Gastroesophageal sphincter (tissue), 4 donors: ENCODE data around the gene PBX1. TPM values are rescaled to one million over a fixed set of nuclear protein-coding genes. Genes with fewer than 3 reads are reported as not detected.

Experiments
- ATAC-seq: fragments of 150-250 bp; one replicate; pipeline ENCODE4 v1.9.1; 2016; ENCODE audit warnings: mild to moderate bottlenecking, moderate library complexity
- H3K27ac ChIP-seq, 4 donors: fragments of 200-600 bp; sonication (generic) in 3 of 4; 1 replicate in 3 of 4; 2 replicates in 1 of 4; pipeline ENCODE4 v1.5.1; 2016 to 2019
- H3K27me3 ChIP-seq: fragments of 200-600 bp; sonication (generic); one replicate; pipeline ENCODE4 v1.5.1; 2019
- H3K36me3 ChIP-seq, 2 donors: fragments of 200-600 bp; sonication (generic); one replicate each; pipeline ENCODE4 v1.5.1; 2019; ENCODE audit warnings: control low read depth in 1 of 2
- H3K4me1 ChIP-seq, 3 donors: fragments of 200-600 bp; sonication (generic); 1 replicate in 2 of 3; 2 replicates in 1 of 3; pipeline ENCODE4 v1.5.1; 2016 to 2019; ENCODE audit warnings: control low read depth in 2 of 3
- H3K4me3 ChIP-seq, 2 donors: fragments of 200-600 bp; sonication (generic); one replicate each; pipeline ENCODE4 v1.5.1; 2019; ENCODE audit warnings: mild to moderate bottlenecking in 1 of 2, moderate library complexity in 1 of 2
- H3K9me3 ChIP-seq, 3 donors: fragments of 200-600 bp; sonication (generic); one replicate each; pipeline ENCODE4 v1.5.1; 2017 to 2019; ENCODE audit warnings: control low read depth in 2 of 3
- EP300 ChIP-seq: sonication (generic); formaldehyde crosslinking; IDR thresholded peaks from one replicate; pipeline ENCODE4 v1.6.1; 2017; ENCODE audit warnings: antibody characterized with exemption, mild to moderate bottlenecking
- POLR2A ChIP-seq, 2 donors: fragments of 450-650 bp; IDR thresholded peaks; one replicate each; pipeline ENCODE4 v1.6.1; 2017; ENCODE audit warnings: antibody characterized with exemption in 2 of 2, mild to moderate bottlenecking in 2 of 2, moderate library complexity in 1 of 2
- POLR2AphosphoS5 ChIP-seq: sonication (generic); formaldehyde crosslinking; IDR thresholded peaks from one replicate; pipeline ENCODE4 v1.6.1; 2017; ENCODE audit warnings: antibody characterized with exemption
- WGBS, 2 donors: methylation state at CpG; one replicate each; pipeline ENCODE4 v1.1.5; 2018; ENCODE audit warnings: low coverage in 1 of 2; 5-methylcytosine and 5-hydroxymethylcytosine counted together
- total RNA-seq, 4 donors: library from RNA; depleted of rRNA; stranded (reverse); fragments of >200 nt; gene quantifications; one replicate each; pipeline ENCODE4 v1.1.0, GENCODE V29; 2016
- TF ChIP-seq, protein P1 (sequence below), 4 experiments: fragments of 200-600 bp in 2 of 4; fragments of 450-650 bp in 2 of 4; sonication (generic) in 1 of 4; IDR thresholded peaks; one replicate each; pipeline ENCODE4 v1.5.1; 2017 to 2019; ENCODE audit warnings: antibody characterized with exemption in 4 of 4, mild to moderate bottlenecking in 2 of 4, moderate library complexity in 2 of 4

The PBX1 gene
- total RNA-seq, 4 donors from 2014 or later = 75.8 to 177 (median 140) TPM

DNA sequence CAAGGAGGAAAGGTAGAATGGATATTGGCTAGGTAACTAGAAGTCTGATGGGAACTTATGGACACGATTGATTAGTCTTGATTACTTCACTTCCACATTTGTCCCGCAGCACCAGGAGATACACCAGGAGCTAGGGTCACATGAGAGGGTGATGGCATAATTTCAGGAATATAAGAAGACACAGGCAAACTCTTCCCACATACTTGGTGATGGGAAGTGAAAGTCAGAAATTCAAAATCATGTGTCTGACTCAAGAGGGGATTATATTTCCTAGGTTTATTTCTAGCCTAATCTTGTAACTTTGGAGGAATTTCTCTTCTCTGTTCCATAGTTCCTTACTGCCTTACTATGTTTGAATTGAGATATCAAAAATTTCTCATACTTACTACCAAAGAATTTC is 185.0 kb downstream of the PBX1 start:
- H3K27ac ChIP-seq = no peak overlapping the region
- H3K36me3 ChIP-seq = no peaks in the 10 kb centered on the region
- H3K9me3 ChIP-seq = no peaks in the 10 kb centered on the region
- H3K4me3 ChIP-seq = no peak overlapping the region
- TF ChIP-seq, protein P1, sequence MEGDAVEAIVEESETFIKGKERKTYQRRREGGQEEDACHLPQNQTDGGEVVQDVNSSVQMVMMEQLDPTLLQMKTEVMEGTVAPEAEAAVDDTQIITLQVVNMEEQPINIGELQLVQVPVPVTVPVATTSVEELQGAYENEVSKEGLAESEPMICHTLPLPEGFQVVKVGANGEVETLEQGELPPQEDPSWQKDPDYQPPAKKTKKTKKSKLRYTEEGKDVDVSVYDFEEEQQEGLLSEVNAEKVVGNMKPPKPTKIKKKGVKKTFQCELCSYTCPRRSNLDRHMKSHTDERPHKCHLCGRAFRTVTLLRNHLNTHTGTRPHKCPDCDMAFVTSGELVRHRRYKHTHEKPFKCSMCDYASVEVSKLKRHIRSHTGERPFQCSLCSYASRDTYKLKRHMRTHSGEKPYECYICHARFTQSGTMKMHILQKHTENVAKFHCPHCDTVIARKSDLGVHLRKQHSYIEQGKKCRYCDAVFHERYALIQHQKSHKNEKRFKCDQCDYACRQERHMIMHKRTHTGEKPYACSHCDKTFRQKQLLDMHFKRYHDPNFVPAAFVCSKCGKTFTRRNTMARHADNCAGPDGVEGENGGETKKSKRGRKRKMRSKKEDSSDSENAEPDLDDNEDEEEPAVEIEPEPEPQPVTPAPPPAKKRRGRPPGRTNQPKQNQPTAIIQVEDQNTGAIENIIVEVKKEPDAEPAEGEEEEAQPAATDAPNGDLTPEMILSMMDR (IDR thresholded peaks at IDR 0.05) = no peak
- TF ChIP-seq POLR2A (IDR thresholded peaks at IDR 0.05) (no peak), POLR2AphosphoS5 (no peak), EP300 (no peak)
- 53 to 62% methylated on average over 2 of the region's 2 CpGs for WGBS, 2 donors
- H3K27me3 ChIP-seq = no peaks in the 10 kb centered on the region
- no peak for ATAC-seq
- H3K4me1 ChIP-seq = peaks cover 3 to 60% (median 8%) of the 10 kb centered on the region in 3 donors

DNA sequence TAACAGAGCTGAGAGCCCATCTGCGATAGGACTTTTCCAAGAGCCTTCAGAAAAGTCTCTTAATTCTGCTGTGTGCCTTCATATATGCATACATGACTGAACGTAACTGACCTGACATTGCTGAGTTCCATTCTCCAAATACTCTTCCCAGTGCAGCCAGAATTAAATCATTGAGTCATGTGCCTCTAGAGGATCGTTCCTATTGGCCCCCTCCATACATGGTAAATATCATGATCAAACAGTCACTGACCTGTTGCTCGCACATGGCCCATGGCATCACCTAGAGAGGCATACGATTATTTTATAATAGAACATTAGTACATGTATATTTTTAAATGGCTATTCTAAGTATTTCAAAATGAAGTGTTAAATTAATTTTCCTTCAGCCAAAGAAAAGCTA is 186.8 kb downstream of the PBX1 start:
- Histone ChIP-seq H3K27me3 (no peaks in the 10 kb centered on the region), H3K4me3 (no peak overlapping the region), H3K4me1 (peaks cover 6 to 77% (median 16%) of the 10 kb centered on the region in 3 donors), H3K27ac (peak overlapping the region in 3 of 4 donors; percentile 3 to 89 (median 38)), H3K36me3 (no peaks in the 10 kb centered on the region), H3K9me3 (no peaks in the 10 kb centered on the region)
- TF ChIP-seq, protein P1 (IDR thresholded peaks at IDR 0.05) = no peak
- TF ChIP-seq POLR2AphosphoS5 = no peak
- TF ChIP-seq EP300 = no peak
- TF ChIP-seq POLR2A (IDR thresholded peaks at IDR 0.05) = no peak
- no peak for ATAC-seq
- WGBS, 2 donors = 90 to 92% methylated on average over 5 of the region's 5 CpGs

DNA sequence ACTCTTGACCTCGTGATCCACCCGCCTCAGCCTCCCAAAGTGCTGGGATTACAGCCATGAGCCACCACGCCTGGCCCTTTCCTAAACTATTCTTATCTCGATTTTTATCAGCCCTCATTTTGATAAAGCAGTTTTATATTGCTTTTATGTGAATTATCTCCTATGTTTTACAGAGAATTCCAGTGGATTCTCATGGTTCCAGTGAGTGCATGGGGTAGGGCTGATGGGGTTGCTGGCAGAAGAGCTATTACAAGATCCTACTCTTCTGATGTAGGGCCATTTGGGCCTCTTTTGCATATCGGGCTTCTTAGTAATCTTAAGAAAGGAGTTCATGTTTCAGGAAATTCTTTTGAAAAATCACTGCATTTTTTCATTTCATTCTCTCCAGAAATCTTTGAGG is 187.6 kb downstream of the PBX1 start:
- Histone ChIP-seq H3K27ac (peak overlapping the region in 3 of 4 donors; percentile 37 to 89 (median 85)), H3K4me1 (peaks cover 8 to 86% (median 18%) of the 10 kb centered on the region in 3 donors)

DNA sequence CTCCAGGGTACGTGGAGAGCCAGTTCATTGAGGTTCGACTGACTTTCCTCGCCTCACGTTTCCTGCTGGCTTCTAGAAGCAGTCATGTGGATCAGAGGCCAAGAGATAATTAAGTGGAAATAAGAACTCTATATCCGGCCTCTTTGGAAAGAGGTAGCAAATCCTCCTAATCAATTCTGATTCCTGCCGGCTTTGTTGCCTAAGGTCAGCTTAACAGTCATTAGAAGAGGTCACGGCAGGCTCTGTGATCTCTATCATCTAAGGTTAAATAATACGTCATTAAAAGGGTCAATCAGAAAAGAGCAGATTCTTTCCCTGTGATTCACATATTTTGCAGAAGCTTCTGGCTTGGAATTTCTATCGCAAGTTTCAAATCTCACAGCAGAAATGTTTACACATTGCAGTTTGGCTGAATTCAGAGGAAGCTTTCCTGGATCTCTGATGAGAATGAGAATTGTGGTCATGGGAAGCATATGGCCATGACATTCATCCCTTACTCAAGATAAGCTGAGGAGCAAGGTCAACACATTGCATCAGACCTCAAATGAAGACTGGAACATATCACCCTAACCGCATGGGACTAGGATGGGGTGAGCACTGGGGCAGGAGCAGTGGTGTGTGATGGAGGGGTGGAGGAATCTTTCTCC is 189.4 kb downstream of the PBX1 start:
- Histone ChIP-seq H3K27ac (peak overlapping the region; percentile 71 to 89 (median 84)), H3K36me3 (no peaks in the 10 kb centered on the region), H3K9me3 (no peaks in the 10 kb centered on the region), H3K4me1 (peaks cover 11 to 89% (median 28%) of the 10 kb centered on the region in 3 donors), H3K4me3 (no peak overlapping the region), H3K27me3 (no peaks in the 10 kb centered on the region)
- 5 to 9% methylated on average over 9 to 10 of the region's 10 CpGs for WGBS, 2 donors
- TF ChIP-seq POLR2AphosphoS5 = peak; percentile 88
- TF ChIP-seq EP300 = no peak
- ATAC-seq = peak; percentile 91

More for the DNA sequence above, 187.6 kb downstream of the PBX1 start:
- Histone ChIP-seq H3K9me3 (no peaks in the 10 kb centered on the region), H3K36me3 (no peaks in the 10 kb centered on the region), H3K4me3 (no peak overlapping the region), H3K27me3 (no peaks in the 10 kb centered on the region)
- TF ChIP-seq, protein P1 (IDR thresholded peaks at IDR 0.05) = no peak
- TF ChIP-seq POLR2AphosphoS5 (no peak), POLR2A (IDR thresholded peaks at IDR 0.05) (no peak), EP300 (no peak)
- 83 to 96% methylated on average over 4 of the region's 5 CpGs for WGBS, 2 donors
- no peak for ATAC-seq

DNA sequence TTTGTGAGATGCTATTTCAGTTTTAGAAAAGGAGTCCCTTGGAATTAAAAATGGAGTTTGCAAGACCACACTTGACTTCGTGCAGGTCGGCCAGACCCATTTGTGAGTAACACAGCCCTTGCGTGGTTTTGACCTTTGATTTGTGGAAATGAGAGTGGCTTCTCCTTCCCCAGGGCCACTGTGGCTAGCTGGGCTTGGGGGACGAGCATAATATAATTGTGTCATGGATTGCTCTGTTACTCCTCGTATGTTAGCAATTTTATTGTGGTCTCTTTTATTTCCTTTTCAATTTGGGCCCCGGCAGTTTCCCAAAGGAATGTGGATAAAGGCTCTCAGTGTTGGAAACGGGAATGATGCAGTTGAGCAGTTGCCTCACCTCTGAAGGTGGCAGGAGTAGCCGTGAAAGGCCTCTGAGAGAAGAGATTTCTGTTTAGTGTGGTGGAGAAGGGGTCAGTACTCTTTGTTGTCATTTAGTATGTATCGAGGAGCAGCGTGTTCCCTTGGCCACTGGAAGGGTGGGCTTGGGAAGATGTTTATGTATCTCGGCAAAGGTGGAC is 194.6 kb downstream of the PBX1 start:
- 0 to 25% methylated on average over 3 to 10 of the region's 11 CpGs for WGBS, 2 donors
- TF ChIP-seq, protein P1 (IDR thresholded peaks at IDR 0.05) = no peak
- Histone ChIP-seq H3K4me1 (peaks cover 27 to 86% (median 30%) of the 10 kb centered on the region in 3 donors), H3K27ac (peak overlapping the region; percentile 80 to 90 (median 87)), H3K4me3 (peak overlapping the region in 1 of 2 donors; percentile 36), H3K36me3 (no peaks in the 10 kb centered on the region), H3K9me3 (no peaks in the 10 kb centered on the region), H3K27me3 (no peaks in the 10 kb centered on the region)
- ATAC-seq = peak; percentile 29
